SK-N-SH treated with all-trans-retinoic acid at 6 μM for 48 hours (cell line): Measurements from ENCODE around the gene COL15A1.

Source experiments
- ATAC-seq: fragments of 200-7000 bp; cut with Tn5 transposase; 3 replicates; pipeline ENCODE4 v1.9.1; 2020; ENCODE audit warnings: mild to moderate bottlenecking, moderate library complexity
- ARNTL ChIP-seq: fragments of 450-650 bp; formaldehyde crosslinking; IDR thresholded peaks from 2 replicates; pipeline ENCODE4 v1.5.0; 2020; ENCODE audit warnings: low read depth, mild to moderate bottlenecking, moderate library complexity, borderline replicate concordance
- BACH2 ChIP-seq: fragments of 250-450 bp; sonication (Bioruptor Pico); IDR thresholded peaks from 2 replicates; pipeline ENCODE4 v1.9.0; 2021; ENCODE audit warnings: mild to moderate bottlenecking, borderline replicate concordance
- CSDC2 ChIP-seq: fragments of 250-450 bp; sonication (Bioruptor Pico); IDR thresholded peaks from 2 replicates; pipeline ENCODE4 v1.5.0; 2020; ENCODE audit warnings: mild to moderate bottlenecking, moderate library complexity
- CSRNP3 ChIP-seq: fragments of 250-450 bp; sonication (Bioruptor Pico); IDR thresholded peaks from 2 replicates; pipeline ENCODE4 v1.5.1; 2021; ENCODE audit warnings: mild to moderate bottlenecking, moderate library complexity
- ESRRG ChIP-seq: fragments of 250-450 bp; sonication (Bioruptor Pico); IDR thresholded peaks from 2 replicates; pipeline ENCODE4 v1.6.1; 2021; ENCODE audit warnings: mild to moderate bottlenecking
- GLIS3 ChIP-seq: fragments of 250-450 bp; sonication (Bioruptor Pico); IDR thresholded peaks from 2 replicates; pipeline ENCODE4 v1.5.0; 2020; ENCODE audit warnings: mild to moderate bottlenecking, moderate library complexity
- ISL1 ChIP-seq: fragments of 250-450 bp; sonication (Bioruptor Pico); IDR thresholded peaks from 2 replicates; pipeline ENCODE4 v2.1.2; 2022; ENCODE audit warnings: mild to moderate bottlenecking, moderate library complexity
- OSR1 ChIP-seq: fragments of 250-450 bp; sonication (Bioruptor Pico); IDR thresholded peaks from 2 replicates; pipeline ENCODE4 v1.8.0; 2022; ENCODE audit warnings: moderate library complexity, mild to moderate bottlenecking, inconsistent platforms
- PATZ1 ChIP-seq: fragments of 250-450 bp; sonication (Bioruptor Pico); IDR thresholded peaks from 2 replicates; pipeline ENCODE4 v1.8.0; 2020; ENCODE audit warnings: mild to moderate bottlenecking, moderate library complexity, borderline replicate concordance
- POU6F1 ChIP-seq: fragments of 250-450 bp; sonication (Bioruptor Pico); IDR thresholded peaks from 2 replicates; pipeline ENCODE4 v1.8.0; 2021; ENCODE audit warnings: low read depth, mild to moderate bottlenecking, moderate library complexity, borderline replicate concordance
- PPARA ChIP-seq: fragments of 250-450 bp; sonication (Bioruptor Pico); IDR thresholded peaks from 2 replicates; pipeline ENCODE4 v1.5.0; 2020; ENCODE audit warnings: mild to moderate bottlenecking, borderline replicate concordance
- RARB ChIP-seq: fragments of 250-450 bp; sonication (Bioruptor Pico); IDR thresholded peaks from 2 replicates; pipeline ENCODE4 v1.8.0; 2021; ENCODE audit warnings: mild to moderate bottlenecking, moderate library complexity
- SNAI2 ChIP-seq: fragments of 250-450 bp; sonication (Bioruptor Pico); IDR thresholded peaks from 2 replicates; pipeline ENCODE4 v1.5.0; 2020; ENCODE audit warnings: mild to moderate bottlenecking, moderate library complexity
- TCF4 ChIP-seq: fragments of 250-450 bp; sonication (Bioruptor Pico); IDR thresholded peaks from 2 replicates; pipeline ENCODE4 v1.8.0; 2021; ENCODE audit warnings: mild to moderate bottlenecking, moderate library complexity, borderline replicate concordance
- TOX ChIP-seq: fragments of 250-450 bp; sonication (Bioruptor Pico); IDR thresholded peaks from 2 replicates; pipeline ENCODE4 v1.8.0; 2021; ENCODE audit warnings: mild to moderate bottlenecking, moderate library complexity, borderline replicate concordance
- TSHZ2 ChIP-seq: fragments of 250-450 bp; sonication (Bioruptor Pico); IDR thresholded peaks from 2 replicates; pipeline ENCODE4 v1.5.0; 2020; ENCODE audit warnings: mild to moderate bottlenecking, moderate library complexity
- ZC3H10 ChIP-seq: fragments of 250-450 bp; sonication (Bioruptor Pico); IDR thresholded peaks from 2 replicates; pipeline ENCODE4 v1.5.1; 2021; ENCODE audit warnings: mild to moderate bottlenecking, moderate library complexity
- ZFP3 ChIP-seq: fragments of 250-450 bp; sonication (Bioruptor Pico); IDR thresholded peaks from 2 replicates; pipeline ENCODE4 v1.5.0; 2020; ENCODE audit warnings: mild to moderate bottlenecking, moderate library complexity
- ZFP30 ChIP-seq: fragments of 450-650 bp; formaldehyde crosslinking; IDR thresholded peaks from 2 replicates; pipeline ENCODE4 v1.5.0; 2022; ENCODE audit warnings: mild to moderate bottlenecking, moderate library complexity
- ZNF565 ChIP-seq: fragments of 450-650 bp; formaldehyde crosslinking; conservative IDR thresholded peaks from 2 replicates; pipeline ENCODE4 v1.5.0; 2020; ENCODE audit warnings: low read depth, mild to moderate bottlenecking, moderate library complexity
- ZNF70 ChIP-seq: fragments of 450-650 bp; formaldehyde crosslinking; IDR thresholded peaks from 2 replicates; pipeline ENCODE4 v1.5.0; 2020; ENCODE audit warnings: mild to moderate bottlenecking, moderate library complexity
- ZNF8 ChIP-seq: fragments of 450-650 bp; formaldehyde crosslinking; IDR thresholded peaks from 2 replicates; pipeline ENCODE4 v1.5.0; 2020; ENCODE audit warnings: mild to moderate bottlenecking, moderate library complexity

Gene COL15A1

GRCh38 chr9:99076030-99076429, 132.3 kb downstream of the COL15A1 start:
- no peak for ATAC-seq
- TF ChIP-seq RARB (CRISPR knock-in tag) (no peak), TOX (CRISPR knock-in tag) (no peak), TSHZ2 (CRISPR knock-in tag) (no peak), PATZ1 (CRISPR knock-in tag) (no peak), ISL1 (no peak), ZFP30 (no peak), CSDC2 (CRISPR knock-in tag) (no peak), GLIS3 (CRISPR knock-in tag) (no peak), ZFP3 (CRISPR knock-in tag) (no peak), OSR1 (CRISPR knock-in tag) (no peak), TCF4 (CRISPR knock-in tag) (no peak), ZC3H10 (CRISPR knock-in tag) (no peak)

- no peak for TF ChIP-seq ZNF8 (CRISPR knock-in tag)
- no peak for TF ChIP-seq OSR1 (CRISPR knock-in tag)
- TF ChIP-seq GLIS3 (CRISPR knock-in tag), result no peak
- no peak for TF ChIP-seq ZNF70 (CRISPR knock-in tag)
- no peak for TF ChIP-seq TSHZ2 (CRISPR knock-in tag)
- no peak for TF ChIP-seq ZFP30
- no peak for TF ChIP-seq TOX (CRISPR knock-in tag)
- TF ChIP-seq ARNTL (CRISPR knock-in tag), result no peak
- no peak for TF ChIP-seq CSRNP3 (CRISPR knock-in tag)
- no peak for TF ChIP-seq POU6F1 (CRISPR knock-in tag)
- no peak for TF ChIP-seq BACH2 (CRISPR knock-in tag)
- TF ChIP-seq PPARA, result no peak
- TF ChIP-seq ZC3H10 (CRISPR knock-in tag), result no peak
- TF ChIP-seq RARB (CRISPR knock-in tag), result no peak
- TF ChIP-seq ESRRG (CRISPR knock-in tag), result no peak
- no peak for TF ChIP-seq ZNF565 (CRISPR knock-in tag)
- TF ChIP-seq SNAI2, result no peak
- TF ChIP-seq ISL1, result no peak
- TF ChIP-seq TCF4 (CRISPR knock-in tag), result no peak
- ATAC-seq, result no peak
These were observed 132.9 kb downstream of the COL15A1 start for GRCh38 chr9:99076483-99077171.
